HG02884 (cell line): ENCODE measurements around the gene ATMIN.

ENCODE experiments used
- ATAC-seq: cut with Tn5 transposase; IDR thresholded peaks from one replicate; pipeline ENCODE4 v1.9.1; 2021; ENCODE audit warnings: mild to moderate bottlenecking, moderate library complexity; ENCODE audit not compliant: unreplicated experiment

The ATMIN gene

DNA sequence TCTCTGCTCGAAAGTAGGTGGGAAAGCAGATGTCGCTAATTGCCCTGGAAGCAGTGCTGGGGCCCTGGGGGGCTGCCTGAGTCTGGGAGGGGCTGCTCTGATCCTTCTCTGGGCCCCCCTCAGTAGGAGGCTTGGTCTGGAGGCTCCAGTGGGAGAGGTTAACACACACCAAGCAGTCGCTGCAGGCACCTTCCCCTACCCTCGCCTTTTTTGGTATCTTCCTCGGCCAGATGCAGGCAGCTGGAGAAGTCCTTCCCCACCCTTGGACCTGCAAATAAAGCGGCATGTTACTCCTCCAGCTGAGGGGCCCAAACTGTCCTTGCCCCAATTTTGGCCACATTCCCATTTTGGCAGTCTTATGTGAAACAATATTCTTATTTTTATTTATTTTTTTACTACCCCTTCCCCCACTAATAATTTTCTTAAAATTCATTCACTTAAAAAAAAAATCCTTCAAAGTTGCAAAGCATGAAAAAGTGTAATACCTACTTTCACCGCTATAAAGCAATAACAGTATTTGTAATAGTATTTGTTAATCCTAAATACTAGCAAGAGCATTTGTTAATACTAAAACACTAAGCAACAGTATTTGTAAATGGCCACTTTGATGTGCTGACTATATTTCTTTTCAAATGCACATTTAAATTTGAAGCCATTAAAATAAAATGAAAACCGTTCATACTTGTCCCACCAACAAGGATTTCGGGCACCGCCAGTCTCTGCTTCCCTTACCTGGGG, 26.4 kb downstream of the ATMIN start:
- no peak for ATAC-seq

DNA sequence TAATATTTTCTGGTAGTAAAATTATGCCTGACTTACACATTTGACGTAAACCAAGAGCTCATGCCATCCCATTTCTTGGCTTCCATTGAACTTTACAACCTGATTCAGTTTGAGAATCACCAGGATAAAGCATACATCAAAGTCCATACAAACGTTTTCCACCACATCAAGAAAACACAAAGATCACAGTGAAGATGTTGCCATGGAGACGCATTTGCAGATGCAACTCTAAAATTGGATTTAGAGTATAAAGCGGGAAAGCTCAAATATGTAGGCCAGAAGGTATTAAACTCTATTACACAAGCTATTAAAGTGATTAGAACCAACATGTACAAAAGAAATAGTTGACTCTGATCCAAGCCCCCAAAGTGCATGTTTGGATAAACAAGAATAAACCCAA, 31.0 kb downstream of the ATMIN start:
- no peak for ATAC-seq

- no peak for ATAC-seq
Observed at GRCh38 chr16:81067166-81067565, 31.5 kb downstream of the ATMIN start.

DNA sequence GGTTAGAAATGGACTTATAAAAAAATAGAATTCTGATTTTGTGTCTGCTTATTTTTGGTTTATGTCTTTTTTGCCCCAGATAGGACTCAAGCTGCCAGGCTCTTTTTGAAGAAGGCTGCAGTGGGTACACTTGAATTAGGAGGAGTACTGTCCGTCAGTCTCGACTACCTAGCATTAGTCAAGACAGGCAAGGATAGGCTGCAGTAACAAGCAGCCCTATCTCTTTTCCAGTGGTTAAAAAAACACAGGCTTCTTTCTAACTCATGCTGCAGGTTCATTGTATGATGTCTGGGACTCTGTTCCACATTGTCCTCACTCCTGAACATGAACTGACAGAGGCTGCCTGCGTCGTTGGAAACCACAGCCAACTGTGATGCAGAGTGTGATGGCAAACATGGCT, 33.4 kb downstream of the ATMIN start:
- ATAC-seq = no peak

DNA sequence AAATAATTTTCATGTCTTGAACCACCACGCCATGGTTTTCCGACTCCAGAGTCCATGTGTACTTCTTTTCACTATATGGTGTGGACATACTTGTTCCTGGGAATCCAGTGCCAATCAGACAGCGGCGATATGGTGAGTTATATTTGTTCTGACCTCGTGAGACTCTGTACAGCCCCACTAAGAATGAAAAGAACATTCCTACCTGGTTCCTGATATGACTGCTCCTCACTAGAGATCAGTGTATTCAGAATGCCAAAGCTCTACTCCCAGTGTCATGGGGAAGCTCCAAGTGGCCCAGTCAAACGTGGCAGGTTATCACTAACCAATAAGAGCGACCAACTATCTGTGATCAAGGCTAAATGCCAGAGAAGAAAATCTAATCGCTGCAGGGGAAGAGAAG, 35.3 kb downstream of the ATMIN start:
- no peak for ATAC-seq

DNA sequence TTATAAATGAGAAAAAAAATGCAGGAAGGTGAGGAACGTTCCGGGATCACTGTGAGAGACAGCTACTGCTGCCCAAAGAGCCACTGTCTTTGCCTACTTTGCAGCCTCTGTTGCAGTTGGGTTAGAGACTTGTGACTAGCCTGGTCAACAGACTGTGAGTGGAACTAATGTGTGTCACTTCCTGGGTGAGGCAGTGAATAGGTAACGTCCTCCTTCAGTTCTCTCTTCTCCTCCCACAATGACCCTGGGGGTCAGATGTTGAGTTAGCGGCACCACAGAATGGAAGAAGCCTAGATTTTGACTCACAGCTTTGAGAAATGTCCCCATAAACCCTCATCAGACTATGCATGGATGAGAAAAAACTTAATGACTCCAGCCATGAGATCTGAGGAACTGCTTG, 36.2 kb downstream of the ATMIN start:
- no peak for ATAC-seq

- ATAC-seq = no peak
Observed at GRCh38 chr16:81073560-81074330, 38.1 kb downstream of the ATMIN start.

- ATAC-seq = peak; percentile 79
Observed at GRCh38 chr16:81076566-81077075, 41.0 kb downstream of the ATMIN start.

DNA sequence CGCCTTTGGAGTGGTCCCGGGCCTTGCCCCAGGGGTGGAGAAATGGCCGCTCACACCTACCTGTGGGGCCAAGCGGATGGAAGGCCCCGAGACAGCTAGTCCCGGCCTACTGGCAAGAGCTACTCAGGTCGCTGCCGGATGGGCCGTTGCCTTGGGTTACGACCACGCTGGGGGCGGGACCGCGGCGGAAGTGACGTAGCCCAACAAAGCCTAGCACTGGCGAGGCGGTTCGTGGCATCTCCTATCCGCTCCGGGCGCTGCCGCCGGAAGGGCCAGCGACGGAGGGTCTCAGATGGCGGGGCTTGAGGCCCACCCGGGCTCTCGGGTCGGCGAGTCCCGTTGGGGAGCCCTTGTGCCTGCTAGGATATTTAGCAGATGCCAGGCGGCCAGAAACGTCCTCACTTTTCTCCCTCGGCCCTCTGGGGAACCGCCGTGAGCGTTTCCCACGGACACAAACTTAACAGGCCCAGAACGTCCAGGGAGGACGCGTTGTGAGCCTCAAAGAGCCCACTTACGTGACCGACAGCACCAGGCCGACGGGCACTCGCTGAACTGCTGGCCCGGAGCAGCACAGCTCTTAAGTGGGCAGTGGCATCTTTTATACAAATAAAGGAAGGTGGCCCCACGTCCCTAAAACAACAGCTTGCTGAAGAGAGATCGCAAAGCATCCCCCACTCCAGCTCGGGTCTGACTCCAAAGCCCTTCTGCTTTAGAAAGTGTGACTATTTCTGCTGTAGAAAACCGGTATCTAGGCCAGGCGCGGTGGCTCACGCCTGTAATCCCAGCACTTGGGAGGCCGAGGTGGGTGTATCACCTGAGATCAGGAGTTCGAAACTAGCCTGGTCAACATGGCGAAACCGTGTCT, 41.7 kb downstream of the ATMIN start, which contains the start of gene C16orf46:
C16orf46 (minus strand) TSS at position 163 of the 865 bp plus-strand sequence. CDS start 13,283 bp downstream, outside the sequence.
- peak; percentile 91 for ATAC-seq

DNA sequence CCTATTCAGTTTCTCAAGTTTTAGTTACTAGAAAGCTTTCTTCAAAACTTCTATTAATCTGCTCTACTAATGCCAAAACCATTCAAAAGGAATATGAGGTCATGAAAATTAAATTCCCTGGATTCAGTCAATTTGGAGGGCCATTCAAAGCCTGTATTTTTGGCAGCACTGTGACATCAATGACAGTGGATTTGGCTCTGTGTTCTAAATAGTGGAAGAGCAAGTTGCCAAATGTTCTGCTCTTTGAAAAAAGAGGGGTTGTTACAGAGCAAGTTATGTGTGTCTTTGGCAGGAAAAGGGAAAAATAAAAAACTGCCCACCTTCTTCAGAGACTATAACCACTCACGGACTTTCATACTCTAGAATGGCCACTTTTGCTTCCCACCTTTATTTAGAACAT, 44.6 kb downstream of the ATMIN start:
- ATAC-seq = no peak

DNA sequence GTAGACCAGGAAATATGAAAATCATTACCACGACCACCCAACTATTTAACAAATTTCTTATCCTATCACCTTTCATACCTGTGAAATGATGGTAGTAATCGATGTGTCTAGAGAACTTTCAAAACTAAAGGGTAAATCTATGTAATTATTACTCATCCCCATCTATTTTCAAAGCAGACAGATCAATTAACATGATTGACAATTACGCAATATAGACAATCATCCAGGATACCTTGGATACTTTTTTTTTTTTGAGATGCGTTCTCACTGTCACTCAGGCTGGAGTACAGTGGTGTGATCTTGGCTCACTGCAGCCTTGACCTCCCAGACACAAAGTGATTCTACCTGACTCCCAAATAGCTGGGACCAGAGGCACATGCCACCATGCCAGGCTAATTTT, 45.4 kb downstream of the ATMIN start:
- no peak for ATAC-seq

- ATAC-seq = no peak
Observed at GRCh38 chr16:81088836-81089235, 53.2 kb downstream of the ATMIN start.

GRCh38 chr16:81094771-81095251, 59.2 kb downstream of the ATMIN start:
- no peak for ATAC-seq

DNA sequence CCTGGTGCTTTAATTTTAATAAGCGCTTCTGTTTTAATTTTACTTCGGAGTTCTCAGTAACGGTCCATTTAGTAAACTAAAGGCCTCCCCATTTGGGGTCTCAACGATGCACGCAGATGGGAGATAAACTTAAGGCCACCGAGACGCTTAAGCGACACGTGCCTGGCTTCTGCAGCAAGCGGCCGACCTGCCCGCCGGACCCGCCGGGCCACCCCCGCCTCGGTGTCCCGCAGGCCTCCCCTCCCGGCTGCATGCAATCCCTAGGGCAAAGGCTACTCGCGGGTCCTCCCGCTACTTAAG, 60.0 kb downstream of the ATMIN start:
- ATAC-seq = peak; percentile 4

DNA sequence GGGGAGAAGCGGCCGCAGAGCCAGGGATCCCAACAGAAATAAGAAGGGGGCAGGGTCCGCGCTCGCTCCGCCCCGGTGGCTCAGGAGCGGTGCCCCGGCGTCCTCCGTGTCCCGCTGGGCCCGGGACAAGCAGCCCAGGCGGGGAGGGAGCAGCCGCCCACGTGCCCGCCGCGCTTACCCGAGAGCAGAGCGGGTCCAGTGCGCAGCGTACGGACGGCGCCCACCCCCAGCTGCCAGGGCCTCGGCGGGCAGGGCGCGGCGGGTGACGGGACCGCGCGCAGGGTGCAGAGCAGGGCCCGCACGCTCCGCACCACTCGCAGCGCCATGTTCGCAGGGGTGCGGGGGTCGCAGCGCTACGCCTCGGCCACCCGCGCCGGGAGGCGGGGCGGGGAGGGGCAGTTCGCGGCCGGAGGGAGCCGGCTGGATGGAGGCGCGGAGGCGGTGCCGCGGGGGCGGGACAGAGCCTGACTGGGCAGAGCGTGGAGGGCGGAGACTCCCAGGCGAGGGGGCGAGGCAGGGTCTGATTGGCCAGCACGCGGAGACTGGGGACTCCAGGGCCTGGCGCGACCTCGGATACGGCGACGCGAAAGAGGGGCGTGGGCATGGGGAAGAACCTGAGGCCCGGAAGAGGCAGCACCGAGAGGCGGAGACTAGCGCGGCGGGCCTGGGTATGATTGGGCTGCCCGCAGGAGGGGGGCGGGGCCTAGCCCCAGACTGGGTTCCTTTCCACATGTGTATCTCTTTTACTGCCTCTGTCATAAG, 60.5 kb downstream of the ATMIN start, which contains the start of gene GCSH:
GCSH (minus strand) TSS at position 443 of the 762 bp plus-strand sequence; CDS start at position 326, 117 bp downstream.
- peak; percentile 98 for ATAC-seq

DNA sequence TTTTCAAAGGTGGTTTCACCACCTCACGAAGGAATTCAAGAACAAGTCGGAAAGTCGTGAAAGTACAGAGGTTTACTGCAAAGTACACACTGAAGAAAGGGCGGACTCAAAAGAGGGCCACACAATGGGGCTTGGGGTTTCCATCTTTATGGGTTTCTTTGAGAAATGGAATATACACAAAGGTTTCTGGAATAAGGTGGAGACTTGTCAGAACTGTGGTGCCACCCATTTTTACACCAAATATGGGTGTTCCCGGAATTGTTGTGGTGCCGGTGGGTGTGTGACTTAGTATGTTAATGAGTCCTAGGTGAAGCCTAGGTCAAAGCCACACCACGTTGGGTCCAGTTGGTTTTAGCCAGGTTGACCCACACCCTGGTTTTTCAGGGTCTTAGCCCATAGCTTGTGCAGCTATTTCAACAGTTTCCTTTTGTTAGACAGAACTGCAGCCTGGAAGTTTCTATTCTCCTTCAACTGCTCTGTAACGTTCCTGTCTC, 61.1 kb downstream of the ATMIN start:
- ATAC-seq = no peak
